ENCODE results near the gene SORCS2. TPM values are rescaled to one million over a fixed set of nuclear protein-coding genes. Genes with fewer than 3 reads are reported as not detected.
A peak's percentile ranks its signal among the peaks of the same experiment; 100 is the strongest.

The SORCS2 gene
- polyA plus RNA-seq, 1 donor from 2014 or later, result 1.0 TPM

GRCh38 chr4:7694324-7694723 lies 502.0 kb downstream of the SORCS2 start:
- H3K27ac ChIP-seq (ENCODE audit: low read length), result peak overlapping the region; percentile 47
- H3K9ac ChIP-seq (ENCODE audit: low read length), result peak overlapping the region; percentile 22
- H3K36me3 ChIP-seq (ENCODE audit: insufficient read depth, low read length), result no peaks in the 10 kb centered on the region
- no peaks in the 10 kb centered on the region for H3F3A ChIP-seq (ENCODE audit: insufficient read depth, low read length, poor library complexity, severe bottlenecking)
- no peaks in the 10 kb centered on the region for H4K20me1 ChIP-seq (ENCODE audit: insufficient read depth)
- H3K4me3 ChIP-seq (ENCODE audit: low read length), result peak overlapping the region; percentile 41
- no peaks in the 10 kb centered on the region for H3K79me2 ChIP-seq (replicated peaks; ENCODE audit: insufficient read depth, low read length)
- no peaks in the 10 kb centered on the region for H3K9me2 ChIP-seq (ENCODE audit: insufficient read depth, low read length)
- H2AFZ ChIP-seq (ENCODE audit: low read depth, low read length), result no peak overlapping the region
- no peak for TF ChIP-seq TAF1 (IDR thresholded peaks at IDR 0.05; ENCODE audit: low read depth)
- no peak for TF ChIP-seq EZH2 (IDR thresholded peaks at IDR 0.05; ENCODE audit: borderline replicate concordance, insufficient read depth, low read length, poor library complexity, severe bottlenecking)
- TF ChIP-seq EP300 (conservative IDR thresholded peaks at IDR 0.05; ENCODE audit: poor library complexity, severe bottlenecking), result peak; percentile 99
- TF ChIP-seq RAD21 (conservative IDR thresholded peaks at IDR 0.05), result peak; percentile 49
- TF ChIP-seq MXI1 (conservative IDR thresholded peaks at IDR 0.05; ENCODE audit: poor library complexity, severe bottlenecking), result peak; percentile 75
- peak; percentile 48 for TF ChIP-seq SMC3 (conservative IDR thresholded peaks at IDR 0.05; ENCODE audit: poor library complexity)
- TF ChIP-seq POLR2AphosphoS5 (IDR thresholded peaks at IDR 0.05), result peak; percentile 99
- TF ChIP-seq CTCF (IDR thresholded peaks at IDR 0.05; ENCODE audit: poor library complexity, severe bottlenecking), result no peak
- TF ChIP-seq REST (IDR thresholded peaks at IDR 0.05; ENCODE audit: borderline replicate concordance), result peak; percentile 44
- H3K4me2 ChIP-seq (ENCODE audit: low read length), result no peak overlapping the region
- no peaks in the 10 kb centered on the region for H3K9me3 ChIP-seq (ENCODE audit: low read length)
- H3K27me3 ChIP-seq (ENCODE audit: insufficient read depth, low read depth, low read length), result no peaks in the 10 kb centered on the region

GRCh38 chr4:7697343-7697742 lies 505.0 kb downstream of the SORCS2 start:
- Histone ChIP-seq H4K20me1 (ENCODE audit: insufficient read depth) (no peaks in the 10 kb centered on the region), H3K4me2 (ENCODE audit: low read length) (no peak overlapping the region), H3K9ac (ENCODE audit: low read length) (no peak overlapping the region), H3K9me3 (ENCODE audit: low read length) (no peaks in the 10 kb centered on the region), H3K79me2 (replicated peaks; ENCODE audit: insufficient read depth, low read length) (no peaks in the 10 kb centered on the region), H2AFZ (ENCODE audit: low read depth, low read length) (no peak overlapping the region), H3K27ac (ENCODE audit: low read length) (no peak overlapping the region), H3K4me3 (ENCODE audit: low read length) (no peak overlapping the region), H3K27me3 (ENCODE audit: insufficient read depth, low read depth, low read length) (no peaks in the 10 kb centered on the region), H3K9me2 (ENCODE audit: insufficient read depth, low read length) (no peaks in the 10 kb centered on the region), H3K36me3 (ENCODE audit: insufficient read depth, low read length) (no peaks in the 10 kb centered on the region), H3F3A (ENCODE audit: insufficient read depth, low read length, poor library complexity, severe bottlenecking) (no peaks in the 10 kb centered on the region)
- TF ChIP-seq REST (IDR thresholded peaks at IDR 0.05; ENCODE audit: borderline replicate concordance) (no peak), EZH2 (IDR thresholded peaks at IDR 0.05; ENCODE audit: borderline replicate concordance, insufficient read depth, low read length, poor library complexity, severe bottlenecking) (no peak), POLR2AphosphoS5 (IDR thresholded peaks at IDR 0.05) (no peak), RAD21 (conservative IDR thresholded peaks at IDR 0.05) (no peak), CTCF (IDR thresholded peaks at IDR 0.05; ENCODE audit: poor library complexity, severe bottlenecking) (no peak), MXI1 (conservative IDR thresholded peaks at IDR 0.05; ENCODE audit: poor library complexity, severe bottlenecking) (no peak), EP300 (conservative IDR thresholded peaks at IDR 0.05; ENCODE audit: poor library complexity, severe bottlenecking) (no peak), TAF1 (IDR thresholded peaks at IDR 0.05; ENCODE audit: low read depth) (no peak), SMC3 (conservative IDR thresholded peaks at IDR 0.05; ENCODE audit: poor library complexity) (no peak)

Data from neural cell (in vitro differentiated cells).